HFF-Myc (cell line): ENCODE results near the gene SOCS2.

Source experiments
- DNase-seq: peaks from one replicate; pipeline ENCODE4 v3.0.0-alpha.2; 2011; ENCODE audit warnings: low read depth; ENCODE audit errors: extremely low read depth
- H3K4me3 ChIP-seq: replicated peaks from 2 replicates; pipeline ENCODE4 v1.5.1; 2011; ENCODE audit warnings: low read depth, mild to moderate bottlenecking, control low read depth, low read length
- CTCF ChIP-seq: IDR thresholded peaks from 2 replicates; pipeline ENCODE4 v1.5.1; 2012; ENCODE audit warnings: mild to moderate bottlenecking, low read depth, low read length, control low read depth; ENCODE audit errors: missing control alignments

The SOCS2 gene

DNA sequence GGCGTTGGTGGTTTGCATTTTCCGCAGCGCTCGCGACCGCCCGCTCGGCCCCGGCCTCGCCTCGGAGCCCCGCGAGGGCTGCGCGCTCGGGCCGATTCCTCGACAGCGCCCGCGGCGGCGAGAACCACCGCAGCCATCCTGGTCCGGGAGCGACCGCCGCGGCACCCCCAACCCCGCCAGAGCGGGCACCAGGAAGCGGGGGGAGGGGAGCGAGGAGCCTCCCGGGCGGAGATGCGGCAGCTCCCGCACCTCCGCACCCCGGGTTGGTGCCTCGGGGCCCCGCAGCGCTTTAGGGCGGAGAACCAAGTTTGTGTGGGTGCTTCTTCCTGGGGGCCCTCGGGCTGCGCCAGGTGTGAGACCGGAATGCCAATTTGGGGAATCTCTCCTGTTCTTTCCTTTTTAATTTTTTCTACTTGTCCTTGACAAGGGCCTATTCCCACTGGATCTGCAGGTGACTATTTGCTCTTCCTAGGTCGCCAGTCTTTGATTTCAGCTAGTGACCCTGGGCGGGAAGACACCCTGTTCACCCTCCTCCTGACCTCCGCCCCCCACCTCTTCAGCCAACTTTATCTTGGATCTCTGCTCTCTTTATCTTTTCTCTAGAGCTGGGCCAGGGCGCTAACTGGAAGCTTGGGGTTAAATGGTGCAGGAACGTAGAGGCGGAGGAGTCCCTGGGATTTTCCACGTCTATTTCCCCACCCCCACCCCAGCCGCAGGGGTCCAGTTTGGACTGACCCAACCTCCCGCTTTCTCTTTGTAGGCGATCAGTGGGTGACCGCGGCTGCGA, at the start of gene SOCS2:
TSS of gene SOCS2 (plus strand) at position 751 of the 787 bp plus-strand sequence. CDS start 223 bp downstream, outside the sequence.
- H3K4me3 ChIP-seq: peak within 1 kb of the TSS; percentile 72
- TF ChIP-seq CTCF: no peak
- DNase-seq: no peak

DNA sequence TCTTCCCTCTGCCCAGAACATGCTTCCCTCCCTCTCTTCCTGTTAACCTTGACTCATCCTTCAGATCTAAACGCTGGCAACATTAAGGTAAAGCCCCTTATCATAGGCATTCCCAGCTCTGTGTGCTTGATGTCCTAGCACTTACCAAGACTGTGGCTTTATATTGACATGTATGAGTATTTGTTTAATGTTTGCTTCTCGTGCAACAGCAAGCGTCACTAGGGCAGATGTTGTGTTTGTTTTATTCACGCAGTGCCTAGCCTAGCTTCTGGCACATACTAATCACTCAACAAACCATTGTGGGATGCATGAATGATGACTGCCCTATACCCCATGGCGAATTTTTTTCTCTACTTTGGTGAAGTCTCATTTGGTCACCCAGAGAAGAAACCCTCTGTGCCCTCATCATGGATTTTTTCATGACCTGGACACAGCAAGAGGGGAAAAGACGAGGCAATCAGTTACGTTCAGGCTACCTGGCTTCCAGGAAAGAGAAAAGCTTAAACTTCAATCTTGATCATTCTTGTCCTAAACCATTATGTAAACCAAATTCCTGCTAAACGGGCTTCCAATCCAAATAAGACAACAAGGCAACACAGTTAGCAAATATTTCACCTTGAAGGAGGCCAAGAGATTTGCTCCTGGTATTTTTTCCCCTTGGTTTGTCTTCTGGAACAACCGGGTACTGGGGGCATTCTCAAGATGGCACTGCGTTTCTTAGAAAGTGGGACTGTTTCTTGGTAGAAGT, 47.9 kb upstream of the SOCS2 start:
- no peak for DNase-seq
- TF ChIP-seq CTCF: no peak
- H3K4me3 ChIP-seq: no peak overlapping the region

DNA sequence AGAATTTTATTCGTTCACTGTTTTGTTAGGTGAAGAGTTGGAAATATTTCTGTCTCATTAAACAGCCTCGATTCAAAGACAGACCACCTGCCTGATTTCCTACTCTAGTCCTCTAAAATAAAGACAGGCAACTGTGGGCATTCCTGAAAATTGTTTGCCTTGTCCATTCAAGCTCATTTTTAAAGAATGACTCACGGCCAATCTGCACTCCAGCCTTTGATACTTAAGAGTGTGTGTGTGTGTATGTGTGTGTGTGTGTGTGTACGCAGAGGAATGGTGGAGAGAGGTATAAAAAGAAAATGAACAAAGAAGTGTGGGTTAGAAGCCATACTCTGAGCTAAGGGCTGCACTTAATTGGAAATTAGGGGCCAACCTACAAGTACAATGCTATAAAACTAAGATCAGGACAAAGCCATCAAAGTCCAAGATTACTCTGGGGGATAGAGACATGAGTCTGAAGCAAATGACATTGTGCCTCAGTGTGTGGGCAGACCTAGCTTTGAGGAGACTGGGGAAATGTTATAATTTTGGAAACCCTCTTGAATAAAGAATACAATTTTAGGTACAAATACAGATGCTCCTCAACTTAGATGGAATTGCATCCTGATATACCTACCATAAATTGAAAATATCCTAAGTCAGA, 45.6 kb upstream of the SOCS2 start:
- DNase-seq: peak; percentile 77
- TF ChIP-seq CTCF: no peak
- H3K4me3 ChIP-seq: no peak overlapping the region

GRCh38 chr12:93530358-93530757, 42.1 kb upstream of the SOCS2 start:
- TF ChIP-seq CTCF: no peak
- no peak overlapping the region for H3K4me3 ChIP-seq
- no peak for DNase-seq

- no peak for DNase-seq
- H3K4me3 ChIP-seq: no peak overlapping the region
Observed at GRCh38 chr12:93533310-93533709, 39.2 kb upstream of the SOCS2 start.

More at GRCh38 chr12:93533310-93533709, 39.2 kb upstream of the SOCS2 start:
- no peak for TF ChIP-seq CTCF
